HL-60 (cell line): ENCODE results near the gene C17orf50.

Experiments used
- GABPA ChIP-seq: IDR thresholded peaks from 2 replicates; pipeline ENCODE4 v1.6.1; 2012; ENCODE audit warnings: low read depth
- POLR2AphosphoS5 ChIP-seq: IDR thresholded peaks from 2 replicates; pipeline ENCODE4 v1.6.1; 2012; ENCODE audit warnings: low read depth
- REST ChIP-seq: IDR thresholded peaks from 2 replicates; pipeline ENCODE4 v1.6.1; 2012; ENCODE audit warnings: low read depth; ENCODE audit not compliant: insufficient replicate concordance
- TF ChIP-seq, protein P1 (sequence below): IDR thresholded peaks from one replicate; pipeline ENCODE4 v1.5.1; 2011; ENCODE audit warnings: low read length, control low read depth, inconsistent platforms; ENCODE audit not compliant: insufficient read depth

DNA sequence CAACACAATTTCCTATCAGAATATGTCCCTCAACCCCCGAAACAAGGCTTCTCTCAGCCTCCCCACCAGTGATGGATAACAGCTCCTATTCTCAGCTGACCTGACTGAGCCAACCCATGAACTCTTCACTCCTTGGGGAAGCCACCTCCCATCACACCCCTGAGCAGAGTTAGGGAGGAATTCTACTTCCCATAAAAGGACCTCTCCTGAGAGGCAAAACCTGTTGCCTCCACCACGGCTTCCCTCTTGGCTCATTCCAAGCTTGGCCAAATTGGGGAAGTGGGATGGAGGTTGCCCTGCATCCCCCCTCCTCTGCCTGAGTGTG is 34.9 kb upstream of the C17orf50 start:
- TF ChIP-seq, protein P1, sequence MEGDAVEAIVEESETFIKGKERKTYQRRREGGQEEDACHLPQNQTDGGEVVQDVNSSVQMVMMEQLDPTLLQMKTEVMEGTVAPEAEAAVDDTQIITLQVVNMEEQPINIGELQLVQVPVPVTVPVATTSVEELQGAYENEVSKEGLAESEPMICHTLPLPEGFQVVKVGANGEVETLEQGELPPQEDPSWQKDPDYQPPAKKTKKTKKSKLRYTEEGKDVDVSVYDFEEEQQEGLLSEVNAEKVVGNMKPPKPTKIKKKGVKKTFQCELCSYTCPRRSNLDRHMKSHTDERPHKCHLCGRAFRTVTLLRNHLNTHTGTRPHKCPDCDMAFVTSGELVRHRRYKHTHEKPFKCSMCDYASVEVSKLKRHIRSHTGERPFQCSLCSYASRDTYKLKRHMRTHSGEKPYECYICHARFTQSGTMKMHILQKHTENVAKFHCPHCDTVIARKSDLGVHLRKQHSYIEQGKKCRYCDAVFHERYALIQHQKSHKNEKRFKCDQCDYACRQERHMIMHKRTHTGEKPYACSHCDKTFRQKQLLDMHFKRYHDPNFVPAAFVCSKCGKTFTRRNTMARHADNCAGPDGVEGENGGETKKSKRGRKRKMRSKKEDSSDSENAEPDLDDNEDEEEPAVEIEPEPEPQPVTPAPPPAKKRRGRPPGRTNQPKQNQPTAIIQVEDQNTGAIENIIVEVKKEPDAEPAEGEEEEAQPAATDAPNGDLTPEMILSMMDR, result no peak
- TF ChIP-seq POLR2AphosphoS5, result no peak
- no peak for TF ChIP-seq GABPA
- no peak for TF ChIP-seq REST
